ENCODE measurements around the gene LRMDA.
"Not testable (repeated sequence)": the region's sequence is repeated elsewhere in the genome, so short reads cannot be mapped to it uniquely, and the experiment has no call there.

LRMDA gene

DNA sequence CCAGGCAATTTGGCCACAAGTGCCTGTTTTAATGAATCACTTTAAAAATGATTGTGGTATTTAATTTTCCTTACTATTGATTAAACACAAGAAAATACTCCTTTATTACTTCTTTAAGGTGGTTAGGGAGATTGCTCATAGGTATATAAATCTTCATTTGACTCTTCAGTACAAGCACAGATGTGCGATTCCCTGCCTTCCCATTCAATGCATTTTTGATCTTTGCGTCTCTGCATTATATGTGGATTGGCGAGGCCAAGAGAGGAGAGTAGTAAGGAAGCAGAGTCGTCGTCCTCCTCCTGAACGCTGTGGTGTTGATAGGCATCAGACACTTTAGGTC is 683.7 kb downstream of the LRMDA start:
- no peak for DNase-seq

DNA sequence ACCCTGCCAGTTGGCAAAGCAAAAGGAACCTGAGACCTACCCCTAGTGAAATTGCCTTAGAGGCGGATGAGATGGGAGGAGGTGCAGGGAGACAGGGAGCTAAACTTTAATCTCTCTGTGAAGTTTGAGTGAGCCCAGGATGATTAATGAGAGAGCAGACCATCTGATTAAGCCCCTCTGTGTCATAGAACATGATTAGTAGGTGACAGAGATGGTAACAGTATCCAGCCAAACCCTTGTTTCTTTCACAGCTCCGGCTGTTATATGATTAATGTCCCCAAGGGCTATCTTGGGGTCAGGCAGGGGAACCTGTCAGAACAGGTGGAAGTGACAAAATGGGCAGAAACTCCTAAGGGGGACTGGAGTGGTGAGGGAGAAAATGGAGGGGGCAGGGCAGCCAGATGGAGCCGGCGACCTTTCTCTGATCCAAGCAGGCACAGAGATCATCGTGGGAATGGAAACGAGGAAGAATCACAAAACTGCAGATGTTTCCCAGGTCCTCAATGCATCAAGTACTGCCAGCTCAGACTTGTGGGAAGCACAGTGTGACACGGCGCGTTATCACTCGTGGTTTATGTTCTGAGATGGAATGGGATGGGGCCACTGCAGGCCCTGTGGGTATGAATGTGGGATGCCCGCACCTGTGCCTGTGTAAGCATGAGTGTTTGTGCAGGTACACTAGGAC is 684.2 kb downstream of the LRMDA start:
- DNase-seq: no peak

- DNase-seq: no peak
Measured at GRCh38 chr10:76116523-76116922, 685.1 kb downstream of the LRMDA start.

DNA sequence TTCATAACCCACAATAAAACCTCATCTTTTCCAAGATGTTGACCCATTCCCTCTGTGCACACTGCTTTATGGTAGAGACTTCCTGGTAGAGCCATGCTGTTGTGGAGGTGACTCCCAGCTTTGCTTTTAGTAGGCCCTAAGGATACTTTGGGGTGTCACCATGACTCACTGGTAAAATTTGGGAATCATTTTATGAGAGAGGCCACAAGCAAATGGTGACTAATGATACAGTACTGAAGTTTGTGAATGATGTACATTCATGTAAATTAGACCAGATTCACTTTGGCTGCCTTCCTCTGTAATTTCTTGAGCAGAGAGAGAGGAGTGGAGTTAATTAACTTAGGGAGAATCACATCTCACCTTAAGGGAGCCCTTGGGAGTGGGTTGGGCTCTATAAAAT is 686.5 kb downstream of the LRMDA start:
- no peak for DNase-seq

DNA sequence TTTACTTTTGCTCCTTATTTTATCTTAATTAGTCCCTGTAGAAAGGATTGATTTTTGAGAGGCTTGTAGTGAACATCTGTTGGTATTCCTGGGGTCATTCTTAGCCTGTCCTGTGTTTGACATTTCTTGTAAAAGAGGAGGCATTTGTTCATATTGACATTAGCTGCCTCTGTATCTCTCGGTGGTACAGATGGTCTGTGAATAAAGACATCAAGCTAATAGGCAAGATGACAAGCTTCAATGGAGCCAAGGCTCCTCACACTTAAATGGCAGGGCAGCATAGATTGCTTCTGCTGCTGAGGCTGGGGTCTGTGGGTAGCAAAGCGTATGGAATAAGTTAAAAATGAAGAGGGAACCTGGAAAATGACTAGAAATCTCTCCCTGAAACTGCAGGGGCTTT is 687.6 kb downstream of the LRMDA start:
- no peak for DNase-seq

GRCh38 chr10:76119515-76119914 is 688.1 kb downstream of the LRMDA start:
- no peak for DNase-seq

DNA sequence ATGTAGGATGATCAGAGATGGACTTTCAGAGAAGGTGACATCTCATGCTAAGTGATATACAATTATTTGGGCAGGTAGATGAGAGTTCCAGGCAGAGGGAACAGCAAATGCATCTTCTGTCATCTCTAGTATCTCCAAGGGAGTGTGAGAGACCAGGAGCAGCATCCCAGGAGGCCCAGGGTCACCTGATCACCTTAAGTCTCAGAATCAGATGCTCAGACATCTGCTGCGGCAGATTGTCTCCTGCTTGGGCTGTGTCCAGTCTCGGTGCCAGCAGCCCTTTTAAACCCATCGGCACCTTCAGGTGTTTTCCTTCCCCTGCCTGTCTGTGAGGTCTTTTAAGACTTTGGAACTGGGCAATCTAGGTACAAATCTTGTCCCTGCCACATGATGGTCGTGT is 690.6 kb downstream of the LRMDA start:
- DNase-seq: no peak

DNA sequence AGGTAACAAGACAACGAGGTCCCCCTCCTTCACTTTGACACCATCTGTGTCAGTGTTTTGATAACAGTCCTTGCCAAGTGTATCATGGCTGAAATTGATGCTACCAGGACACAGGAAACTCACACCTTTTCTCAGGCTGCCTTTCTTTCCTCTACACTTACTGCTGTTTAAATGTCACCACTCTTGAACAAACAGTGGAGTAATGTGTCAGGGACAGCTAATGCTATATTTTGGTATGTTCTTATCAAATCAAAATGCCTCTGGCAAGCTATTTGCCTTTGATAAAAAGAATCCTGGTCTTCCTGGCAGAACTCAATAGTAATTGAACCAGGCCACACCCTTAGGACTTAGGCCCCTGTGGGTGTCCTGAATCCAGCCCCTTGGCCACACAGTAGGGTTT is 692.9 kb downstream of the LRMDA start:
- DNase-seq: no peak

DNA sequence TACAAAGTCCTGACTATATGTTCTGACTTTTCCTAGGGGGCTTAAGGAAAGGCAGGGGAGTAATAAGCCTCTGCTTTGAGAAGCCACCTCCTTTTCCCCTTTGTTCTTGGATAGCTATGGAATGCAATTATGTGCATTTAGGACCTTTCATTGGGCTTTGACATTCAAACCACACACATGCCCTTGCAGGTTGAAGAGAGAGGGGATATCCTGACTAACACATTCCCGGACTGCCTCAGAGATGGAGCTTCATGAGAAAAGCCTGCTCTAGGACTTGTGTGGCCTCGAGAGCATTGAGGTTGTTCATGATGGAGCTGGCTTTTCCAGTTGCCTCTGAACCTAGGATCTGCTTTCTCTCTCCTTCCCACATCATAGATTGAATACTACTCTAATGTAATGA is 694.5 kb downstream of the LRMDA start:
- DNase-seq: no peak

GRCh38 chr10:76126607-76127527 is 695.4 kb downstream of the LRMDA start:
- no peak for DNase-seq

- DNase-seq: no peak
Measured at GRCh38 chr10:76127984-76128589, 696.7 kb downstream of the LRMDA start.

GRCh38 chr10:76129213-76129612 is 697.8 kb downstream of the LRMDA start:
- no peak for DNase-seq

DNA sequence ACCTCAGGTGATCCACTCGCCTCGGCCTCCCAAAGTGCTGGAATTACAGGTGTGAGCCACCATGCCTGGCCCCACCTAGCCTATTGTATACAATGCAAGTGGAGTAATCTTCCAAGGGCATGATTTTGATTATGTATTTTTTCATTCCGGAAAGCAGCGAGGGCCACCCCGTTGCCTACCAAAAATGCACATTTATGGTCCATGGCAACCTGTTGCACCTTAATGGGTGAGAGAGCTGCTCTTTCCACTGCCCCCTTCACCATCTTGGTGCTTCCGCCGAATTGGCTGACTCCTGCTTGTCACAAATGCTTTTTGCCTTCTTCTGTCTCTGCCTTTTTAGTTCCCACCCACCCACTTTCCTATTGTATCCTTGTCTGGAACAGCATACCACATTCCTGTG is 699.5 kb downstream of the LRMDA start:
- no peak for DNase-seq

DNA sequence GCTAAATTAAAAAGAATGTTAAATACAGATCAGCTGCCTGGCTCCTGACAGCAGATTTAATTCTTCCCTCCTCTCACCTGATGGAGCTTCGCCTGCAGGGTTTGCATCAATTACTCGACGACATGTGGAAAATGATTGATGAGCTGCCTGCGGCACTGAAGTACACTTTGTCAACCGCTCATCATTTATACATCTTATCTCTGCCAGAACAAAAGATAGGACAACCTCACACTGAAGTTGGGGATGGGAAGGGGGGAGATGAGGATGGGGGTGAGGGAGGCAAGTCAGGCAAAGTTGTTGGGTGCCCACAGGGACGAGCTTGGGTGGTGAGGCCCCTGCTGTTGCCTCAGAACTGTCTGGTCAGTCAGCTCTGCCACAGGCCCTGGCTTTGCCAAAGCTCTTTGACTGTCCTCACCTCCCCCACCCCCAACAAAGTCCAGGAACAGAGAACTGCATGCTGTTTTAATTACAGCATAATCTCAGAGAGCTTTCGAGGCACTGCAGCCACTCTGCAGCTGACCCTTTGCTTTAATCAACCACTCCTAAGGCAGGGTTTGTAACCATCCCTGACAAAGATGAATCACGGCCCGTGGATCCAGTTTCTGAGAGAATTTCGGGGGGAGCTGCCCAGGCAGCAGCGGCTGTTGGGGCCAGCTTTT is 702.3 kb downstream of the LRMDA start:
- no peak for DNase-seq

DNA sequence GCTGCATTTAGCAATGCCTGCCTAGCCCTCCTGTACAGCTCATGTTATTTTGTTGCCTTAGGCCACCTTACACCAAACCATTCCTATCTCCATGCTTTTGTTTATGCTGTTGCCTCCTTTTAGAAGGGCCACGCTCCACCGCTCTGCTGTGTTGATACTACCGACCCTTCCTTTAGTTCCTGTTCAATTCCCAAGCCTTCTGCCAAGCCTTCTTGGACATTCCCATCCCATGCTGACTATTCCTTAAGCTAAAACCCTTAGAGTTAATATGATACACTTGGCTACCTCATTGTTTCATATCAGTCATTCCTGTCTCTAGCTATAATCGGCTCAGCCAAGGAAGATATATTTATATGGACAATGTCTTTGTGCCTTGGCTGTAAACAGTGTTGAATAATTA is 705.5 kb downstream of the LRMDA start:
- DNase-seq: no peak

- no peak for DNase-seq
Measured at GRCh38 chr10:76138286-76138685, 706.9 kb downstream of the LRMDA start.

- DNase-seq: no peak
Measured at GRCh38 chr10:76138906-76139305, 707.5 kb downstream of the LRMDA start.

DNA sequence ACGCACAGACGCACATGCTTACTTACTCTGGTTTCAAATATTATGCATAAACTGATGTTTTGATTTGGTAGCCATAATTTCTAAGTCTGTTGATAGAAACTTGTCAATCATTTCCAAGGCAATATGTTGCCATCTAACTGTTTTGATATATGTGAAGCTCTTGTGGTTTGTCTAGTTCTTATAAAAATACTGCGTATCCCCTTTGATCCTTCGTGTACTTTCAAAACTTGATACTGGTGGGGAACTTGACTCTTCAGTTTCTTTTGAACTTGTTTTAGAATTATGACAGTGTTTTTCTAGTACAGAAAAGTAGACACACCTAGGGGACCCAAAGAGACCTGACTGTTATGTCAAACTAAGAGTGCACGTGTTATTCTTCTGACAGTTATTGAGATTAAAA is 708.0 kb downstream of the LRMDA start:
- no peak for DNase-seq

- DNase-seq: no peak
Measured at GRCh38 chr10:76141376-76141775, 710.0 kb downstream of the LRMDA start.

GRCh38 chr10:76148217-76148616 is 716.8 kb downstream of the LRMDA start:
- not testable (repeated sequence) for DNase-seq

DNA sequence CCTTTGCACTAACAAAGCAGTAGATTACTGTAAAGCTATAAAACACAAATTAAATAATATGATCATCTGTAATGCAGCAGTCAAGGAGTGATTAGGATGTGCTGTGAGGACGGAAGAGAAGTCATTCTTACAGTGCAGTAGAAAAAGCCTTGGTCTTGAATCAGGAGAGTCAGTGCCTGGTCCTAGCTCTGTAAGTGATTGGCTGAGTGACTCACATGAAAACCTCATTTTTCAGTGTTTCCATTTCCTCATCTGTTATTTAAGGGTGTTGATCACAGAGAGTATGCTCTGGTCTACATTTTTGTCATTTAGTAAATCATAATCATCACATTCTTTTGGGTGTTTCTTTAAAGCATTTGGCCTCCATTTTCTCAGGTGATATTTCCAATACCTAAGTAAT is 717.8 kb downstream of the LRMDA start:
- DNase-seq: no peak

GRCh38 chr10:76149602-76150138 is 718.2 kb downstream of the LRMDA start:
- DNase-seq: no peak
